Natural killer cell (primary cell): ENCODE data around the gene WDTC1. TPM values are rescaled to one million over a fixed set of nuclear protein-coding genes. Genes with fewer than 3 reads are reported as not detected.
A peak's percentile ranks its signal among the peaks of the same experiment; 100 is the strongest.

Experiments
- ATAC-seq, 3 donors: fragments of 150-1000 bp in 2 of 3; fragments of 200-7000 bp in 1 of 3; cut with Tn5 transposase; 1 replicate in 1 of 3; 2 replicates in 2 of 3; pipeline ENCODE4 v1.10.0; 2021; ENCODE audit warnings: mild to moderate bottlenecking in 2 of 3, moderate library complexity in 2 of 3
- DNase-seq, 2 donors: peaks; one replicate each; pipeline versions ENCODE4 v3.0.0 to v3.0.0-alpha.2; 2013 to 2021; ENCODE audit warnings: mixed read lengths in 1 of 2
- H3K27ac ChIP-seq: one replicate; pipeline ENCODE4 v1.5.1; 2013; ENCODE audit warnings: mild to moderate bottlenecking, low read length
- H3K27me3 ChIP-seq: one replicate; pipeline ENCODE4 v1.6.1; 2013; ENCODE audit warnings: low read length; ENCODE audit not compliant: control insufficient read depth, insufficient read depth
- H3K36me3 ChIP-seq: one replicate; pipeline ENCODE4 v1.6.1; 2013; ENCODE audit warnings: low read length; ENCODE audit not compliant: control insufficient read depth, insufficient read depth
- H3K4me1 ChIP-seq: one replicate; pipeline ENCODE4 v1.6.1; 2013; ENCODE audit warnings: low read length; ENCODE audit not compliant: control insufficient read depth, insufficient read depth
- H3K4me3 ChIP-seq: one replicate; pipeline ENCODE4 v1.5.1; 2013; ENCODE audit warnings: low read length
- H3K9me3 ChIP-seq: one replicate; pipeline ENCODE4 v1.6.1; 2013; ENCODE audit warnings: low read length; ENCODE audit not compliant: control insufficient read depth, insufficient read depth
- H3K27ac Mint-ChIP-seq, 2 donors: one replicate each; pipeline ENCODE4 v1.8.0; 2022; ENCODE audit warnings: mild to moderate bottlenecking in 2 of 2, mixed read lengths in 2 of 2, moderate library complexity in 1 of 2
- H3K27me3 Mint-ChIP-seq, 2 donors: one replicate each; pipeline ENCODE4 v1.8.0; 2022; ENCODE audit warnings: low read depth in 2 of 2, mixed read lengths in 2 of 2
- H3K36me3 Mint-ChIP-seq: one replicate; pipeline ENCODE4 v1.8.0; 2022; ENCODE audit warnings: mixed read lengths
- H3K4me1 Mint-ChIP-seq, 2 donors: one replicate each; pipeline ENCODE4 v1.8.0; 2022; ENCODE audit warnings: mixed read lengths in 2 of 2
- H3K4me3 Mint-ChIP-seq: one replicate; pipeline ENCODE4 v1.8.0; 2022; ENCODE audit warnings: mild to moderate bottlenecking, moderate library complexity, mixed read lengths
- H3K9me3 Mint-ChIP-seq, 2 donors: one replicate each; pipeline ENCODE4 v1.8.0; 2022; ENCODE audit warnings: mixed read lengths in 2 of 2
- WGBS: methylation state at CpG from one replicate; pipeline ENCODE4 v1.1.7; 2013; ENCODE audit warnings: missing lambda C conversion rate; ENCODE audit not compliant: insufficient coverage; 5-methylcytosine and 5-hydroxymethylcytosine counted together
- intact Hi-C: fragments of 100-400 bp; cut with micrococcal nuclease; formaldehyde crosslinking; loops from one replicate; pipeline ENCODE4 v1.14.2; 2022
- total RNA-seq, 4 donors: library from RNA; stranded (reverse); fragments of 120-200 nt in 1 of 4; gene quantifications; one replicate each; pipeline versions ENCODE4 v1.2.3 to v1.2.4, GENCODE V29; 2013 to 2022
- TF ChIP-seq, protein P1 (sequence below): fragments of 200-600 bp; IDR thresholded peaks from one replicate; pipeline ENCODE4 v1.8.0; 2022; ENCODE audit warnings: antibody characterized with exemption

The WDTC1 gene
- total RNA-seq, 3 donors from 2014 or later (not counting 1 experiment from before 2014, with no cell fraction given) = 68.9 to 82.0 (median 81.7) TPM

DNA sequence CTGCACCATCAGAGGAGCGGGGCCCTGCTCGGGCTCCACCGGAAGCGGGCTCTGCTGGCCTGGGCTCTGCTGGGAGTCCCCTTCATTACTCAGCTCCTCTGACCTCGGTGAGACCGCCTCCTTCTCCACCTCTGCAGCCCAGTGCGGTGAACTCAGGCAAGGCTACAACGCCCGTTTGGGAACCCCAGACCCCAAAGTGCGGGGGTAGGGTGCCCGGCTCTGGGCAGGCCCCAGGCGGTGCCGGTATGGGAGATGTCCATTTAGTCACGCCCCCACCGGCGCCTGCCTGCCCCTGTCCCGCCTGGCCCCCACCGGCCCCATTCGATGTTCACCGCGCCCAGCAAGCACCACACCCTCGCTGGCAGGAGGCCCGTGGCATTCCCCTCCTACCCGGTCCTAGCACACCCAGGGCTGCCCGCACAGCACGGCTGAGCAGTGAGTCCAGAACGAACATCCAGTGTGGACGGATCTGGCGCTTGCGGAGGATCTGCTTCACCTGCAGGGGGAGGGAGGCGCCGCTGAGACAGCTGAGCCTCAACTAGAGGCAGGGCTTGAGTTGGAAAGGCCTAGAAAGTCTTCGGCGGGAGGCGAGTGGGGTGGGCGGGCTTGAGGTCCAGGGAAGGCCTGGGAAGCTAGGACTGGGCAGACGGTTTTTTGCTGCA, 122.3 kb downstream of the WDTC1 start:
- intact Hi-C loops = loop anchor here (1.0 to 2.0 kb wide), 3 partner anchors 14 to 34 kb away; partner anchors contain the start of genes SYTL1 and TMEM222
- Mint-ChIP-seq H3K36me3 (no peaks in the 10 kb centered on the region), H3K4me1 (peaks cover 25 to 41% of the 10 kb centered on the region in 2 donors), H3K27me3 (no peaks in the 10 kb centered on the region), H3K27ac (peak overlapping the region; percentile 78 to 84), H3K9me3 (no peaks in the 10 kb centered on the region), H3K4me3 (peak overlapping the region; percentile 77)
- peak overlapping the region; percentile 61 for H3K4me3 ChIP-seq
- WGBS = 75% methylated on average over 37 of the region's 37 CpGs
- peaks cover 50% of the 10 kb centered on the region for H3K4me1 ChIP-seq
- DNase-seq (peak; percentile 42 to 63), ATAC-seq (peak; percentile 58 to 81 (median 67))
- peak overlapping the region; percentile 74 for H3K27ac ChIP-seq
- H3K27me3 ChIP-seq = no peaks in the 10 kb centered on the region
- H3K9me3 ChIP-seq = no peaks in the 10 kb centered on the region
- TF ChIP-seq, protein P1, sequence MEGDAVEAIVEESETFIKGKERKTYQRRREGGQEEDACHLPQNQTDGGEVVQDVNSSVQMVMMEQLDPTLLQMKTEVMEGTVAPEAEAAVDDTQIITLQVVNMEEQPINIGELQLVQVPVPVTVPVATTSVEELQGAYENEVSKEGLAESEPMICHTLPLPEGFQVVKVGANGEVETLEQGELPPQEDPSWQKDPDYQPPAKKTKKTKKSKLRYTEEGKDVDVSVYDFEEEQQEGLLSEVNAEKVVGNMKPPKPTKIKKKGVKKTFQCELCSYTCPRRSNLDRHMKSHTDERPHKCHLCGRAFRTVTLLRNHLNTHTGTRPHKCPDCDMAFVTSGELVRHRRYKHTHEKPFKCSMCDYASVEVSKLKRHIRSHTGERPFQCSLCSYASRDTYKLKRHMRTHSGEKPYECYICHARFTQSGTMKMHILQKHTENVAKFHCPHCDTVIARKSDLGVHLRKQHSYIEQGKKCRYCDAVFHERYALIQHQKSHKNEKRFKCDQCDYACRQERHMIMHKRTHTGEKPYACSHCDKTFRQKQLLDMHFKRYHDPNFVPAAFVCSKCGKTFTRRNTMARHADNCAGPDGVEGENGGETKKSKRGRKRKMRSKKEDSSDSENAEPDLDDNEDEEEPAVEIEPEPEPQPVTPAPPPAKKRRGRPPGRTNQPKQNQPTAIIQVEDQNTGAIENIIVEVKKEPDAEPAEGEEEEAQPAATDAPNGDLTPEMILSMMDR = no peak
- peaks cover 5% of the 10 kb centered on the region for H3K36me3 ChIP-seq

DNA sequence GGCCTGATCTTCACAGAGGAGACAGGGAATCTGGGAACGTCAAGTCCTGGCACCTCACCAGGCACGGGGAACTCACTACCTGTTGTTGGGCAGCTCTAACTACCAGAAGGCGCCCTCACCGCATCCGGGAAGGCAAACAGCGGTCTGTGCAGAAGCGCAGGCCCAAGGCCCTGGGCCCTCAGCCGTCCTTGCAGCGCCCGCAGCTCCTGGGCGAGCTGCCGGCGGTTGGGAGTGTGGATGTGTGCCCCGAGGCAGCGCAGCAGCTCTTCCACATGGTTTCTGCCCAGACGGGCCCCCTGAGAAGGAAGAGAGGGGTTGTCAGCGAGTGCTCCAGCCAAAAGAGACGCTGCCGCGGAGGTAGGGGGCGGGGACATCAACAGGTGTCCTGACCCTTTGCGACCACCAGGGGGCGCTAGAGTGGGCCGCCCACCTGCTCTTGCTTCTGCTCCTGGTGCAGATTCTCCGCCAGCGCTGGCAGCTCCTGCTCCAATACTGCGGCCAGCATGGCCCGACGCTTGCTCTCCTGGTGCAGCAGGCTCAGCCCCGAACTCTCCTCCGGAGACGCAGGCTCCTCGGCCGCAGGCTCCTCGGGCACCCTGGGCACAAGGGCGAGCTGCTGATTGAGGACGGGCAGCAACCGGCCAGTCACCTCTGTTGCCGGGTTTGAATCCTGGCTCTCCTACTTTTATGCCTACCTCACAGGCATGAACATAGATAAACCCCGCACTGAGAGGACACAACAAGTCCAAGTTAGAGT, 123.0 kb downstream of the WDTC1 start:
- 16% methylated on average over 40 of the region's 40 CpGs for WGBS

More for the DNA sequence above, 123.0 kb downstream of the WDTC1 start:
- ATAC-seq (peak; percentile 70 to 91 (median 75)), DNase-seq (peak; percentile 81 to 91)
- intact Hi-C loops = loop anchor here (2.0 kb wide), 2 partner anchors 31 to 35 kb away; partner anchors contain the start of gene TMEM222
- peak overlapping the region; percentile 78 to 84 for H3K27ac Mint-ChIP-seq
- no peaks in the 10 kb centered on the region for H3K9me3 Mint-ChIP-seq
- no peaks in the 10 kb centered on the region for H3K9me3 ChIP-seq
- H3K4me3 ChIP-seq = peak overlapping the region; percentile 61
- H3K4me1 Mint-ChIP-seq = peaks cover 25 to 41% of the 10 kb centered on the region in 2 donors
- H3K4me1 ChIP-seq = peaks cover 50% of the 10 kb centered on the region
- no peaks in the 10 kb centered on the region for H3K27me3 ChIP-seq
- no peaks in the 10 kb centered on the region for H3K36me3 Mint-ChIP-seq
- TF ChIP-seq, protein P1 = peak; percentile 99
- H3K27ac ChIP-seq = peak overlapping the region; percentile 74
- no peaks in the 10 kb centered on the region for H3K27me3 Mint-ChIP-seq
- peak overlapping the region; percentile 77 for H3K4me3 Mint-ChIP-seq
- H3K36me3 ChIP-seq = peaks cover 4% of the 10 kb centered on the region

Other genes starting within 250 kb of the WDTC1 start
- gene TRNP1, start 240.9 kb upstream of the WDTC1 start, total RNA-seq = 1 to 10 TPM in 1 of 3 donors, under 1 TPM in 2; 0.18 to 3.0 (median 0.95) TPM
- gene TENT5B, start 221.8 kb upstream of the WDTC1 start, total RNA-seq = under 1 TPM in 1 of 3 donors, not detected in 2; 0.40 TPM
- gene SLC9A1, start 79.5 kb upstream of the WDTC1 start, total RNA-seq = 10 to 100 TPM; 26.5 to 37.4 (median 29.4) TPM
- 10 to 100 TPM; 34.9 to 41.2 (median 37.3) TPM for gene TMEM222, start 87.5 kb downstream of the WDTC1 start, total RNA-seq
- gene SYTL1, start 107.4 kb downstream of the WDTC1 start, total RNA-seq = 100 to 1,000 TPM; 244 to 312 (median 273) TPM
- 10 to 100 TPM in 2 of 3 donors, 1 to 10 TPM in 1; 8.2 to 15.1 (median 12.1) TPM for gene MAP3K6, start 132.3 kb downstream of the WDTC1 start, total RNA-seq
- gene FCN3, start 140.2 kb downstream of the WDTC1 start, total RNA-seq = not detected
- gene CD164L2, start 148.7 kb downstream of the WDTC1 start, total RNA-seq = under 1 TPM in 1 of 3 donors, not detected in 2; 0.40 TPM
- under 1 TPM; 0.39 to 0.87 (median 0.60) TPM for gene GPR3, start 158.0 kb downstream of the WDTC1 start, total RNA-seq